ENCODE measurements around the gene OSBPL5. TPM values are rescaled to one million over a fixed set of nuclear protein-coding genes. Genes with fewer than 3 reads are reported as not detected.

OSBPL5 gene
- total and polyA plus RNA-seq, 10 donors = 5.1 to 91.2 (median 51.0) TPM

DNA sequence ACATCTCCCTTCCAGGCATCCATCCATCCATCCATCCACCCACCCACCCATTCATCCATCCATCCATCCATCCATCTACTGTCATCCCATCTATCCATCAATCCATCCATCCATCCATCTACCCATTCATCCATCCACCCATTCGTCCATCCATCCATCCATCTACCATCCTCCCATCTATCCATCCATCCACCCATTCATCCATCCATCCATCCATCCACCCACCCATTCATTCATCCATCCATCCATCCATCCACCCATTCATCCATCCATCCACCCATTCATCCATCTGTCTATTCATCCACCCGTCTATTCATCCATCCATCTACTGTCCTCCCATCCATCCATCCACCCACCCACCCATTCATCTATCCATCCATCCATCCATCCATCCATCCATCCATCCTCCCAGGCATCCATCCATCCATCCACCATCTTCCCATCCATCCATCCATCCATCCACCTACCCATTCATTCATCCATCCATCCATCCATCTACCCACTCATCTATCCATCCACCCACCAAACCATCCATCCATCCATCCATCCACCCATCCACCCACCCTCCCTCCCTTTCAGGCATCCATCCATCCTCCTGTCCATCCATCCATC lies 33.7 kb downstream of the OSBPL5 start:
- no peaks in the 10 kb centered on the region for H3K27me3 ChIP-seq (replicated peaks in 1 of 7)
- 89 to 100% (median 97%) methylated on average over 2 of the region's 2 CpGs for WGBS, 5 donors
- H3K9me3 ChIP-seq = no peaks in the 10 kb centered on the region
- H3K36me3 ChIP-seq = peaks cover 0 to 32% (median 0%) of the 10 kb centered on the region in 6 donors
- no peak for DNase-seq
- TF ChIP-seq, protein P1, sequence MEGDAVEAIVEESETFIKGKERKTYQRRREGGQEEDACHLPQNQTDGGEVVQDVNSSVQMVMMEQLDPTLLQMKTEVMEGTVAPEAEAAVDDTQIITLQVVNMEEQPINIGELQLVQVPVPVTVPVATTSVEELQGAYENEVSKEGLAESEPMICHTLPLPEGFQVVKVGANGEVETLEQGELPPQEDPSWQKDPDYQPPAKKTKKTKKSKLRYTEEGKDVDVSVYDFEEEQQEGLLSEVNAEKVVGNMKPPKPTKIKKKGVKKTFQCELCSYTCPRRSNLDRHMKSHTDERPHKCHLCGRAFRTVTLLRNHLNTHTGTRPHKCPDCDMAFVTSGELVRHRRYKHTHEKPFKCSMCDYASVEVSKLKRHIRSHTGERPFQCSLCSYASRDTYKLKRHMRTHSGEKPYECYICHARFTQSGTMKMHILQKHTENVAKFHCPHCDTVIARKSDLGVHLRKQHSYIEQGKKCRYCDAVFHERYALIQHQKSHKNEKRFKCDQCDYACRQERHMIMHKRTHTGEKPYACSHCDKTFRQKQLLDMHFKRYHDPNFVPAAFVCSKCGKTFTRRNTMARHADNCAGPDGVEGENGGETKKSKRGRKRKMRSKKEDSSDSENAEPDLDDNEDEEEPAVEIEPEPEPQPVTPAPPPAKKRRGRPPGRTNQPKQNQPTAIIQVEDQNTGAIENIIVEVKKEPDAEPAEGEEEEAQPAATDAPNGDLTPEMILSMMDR (IDR thresholded peaks at IDR 0.05 in 8 of 11, conservative IDR thresholded peaks at IDR 0.05 in 3 of 11) = no peak
- TF ChIP-seq POLR2A (IDR thresholded peaks at IDR 0.05) = no peak
- TF ChIP-seq POLR2AphosphoS5 (IDR thresholded peaks at IDR 0.05) = no peak
- intact Hi-C loops (cut with DNase I; ENCODE audit: low total_unique reads) = no loop called here
- H3K4me1 ChIP-seq = peaks cover under 1 to 62% (median 42%) of the 10 kb centered on the region in 6 donors
- no peak overlapping the region for H3K4me3 ChIP-seq
- H3K27ac ChIP-seq = no peak overlapping the region

DNA sequence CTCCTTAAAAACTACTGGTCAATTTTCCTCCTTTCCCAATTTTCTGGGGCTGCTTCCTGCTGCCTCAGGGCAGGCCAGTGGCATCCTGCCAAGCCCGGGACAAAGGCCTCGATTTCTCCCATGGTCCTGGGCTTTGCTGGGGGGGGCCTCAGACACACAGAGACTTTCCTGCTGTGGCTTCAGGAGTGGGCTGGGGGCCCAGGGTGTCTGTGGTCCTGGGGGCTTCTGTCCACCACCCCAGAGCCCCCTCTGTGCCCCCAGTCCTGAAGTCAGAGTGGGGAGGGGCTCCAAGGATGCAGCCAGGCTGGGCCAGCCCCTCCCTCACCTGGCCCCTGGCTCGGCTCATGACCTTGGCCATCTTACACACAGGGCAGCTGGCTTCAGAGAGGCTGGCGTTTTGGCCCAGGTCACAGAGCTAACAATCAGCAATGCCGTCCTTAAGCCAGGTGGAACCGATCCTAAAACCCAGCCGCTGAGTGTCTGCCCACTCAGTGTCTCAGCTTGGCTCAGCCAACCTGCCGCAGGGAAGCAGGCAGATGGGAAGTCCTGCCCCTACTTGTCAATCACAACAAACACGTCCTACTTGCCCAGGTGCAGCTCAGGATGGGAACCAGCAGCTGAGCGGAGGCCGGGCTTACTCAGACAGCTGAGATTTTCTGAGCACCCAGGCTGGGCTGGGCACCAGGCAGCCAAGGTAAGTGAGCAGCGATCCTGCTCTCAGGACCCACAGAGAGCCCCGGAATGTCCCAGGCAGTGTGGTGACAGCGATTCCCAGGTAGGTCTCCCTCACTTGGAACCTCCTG lies 34.6 kb downstream of the OSBPL5 start:
- no peak for TF ChIP-seq POLR2A (IDR thresholded peaks at IDR 0.05)
- TF ChIP-seq, protein P1 (IDR thresholded peaks at IDR 0.05 in 8 of 11, conservative IDR thresholded peaks at IDR 0.05 in 3 of 11) = no peak
- no peak for TF ChIP-seq POLR2AphosphoS5 (IDR thresholded peaks at IDR 0.05)
- intact Hi-C loops (cut with DNase I; ENCODE audit: low total_unique reads) = no loop called here

DNA sequence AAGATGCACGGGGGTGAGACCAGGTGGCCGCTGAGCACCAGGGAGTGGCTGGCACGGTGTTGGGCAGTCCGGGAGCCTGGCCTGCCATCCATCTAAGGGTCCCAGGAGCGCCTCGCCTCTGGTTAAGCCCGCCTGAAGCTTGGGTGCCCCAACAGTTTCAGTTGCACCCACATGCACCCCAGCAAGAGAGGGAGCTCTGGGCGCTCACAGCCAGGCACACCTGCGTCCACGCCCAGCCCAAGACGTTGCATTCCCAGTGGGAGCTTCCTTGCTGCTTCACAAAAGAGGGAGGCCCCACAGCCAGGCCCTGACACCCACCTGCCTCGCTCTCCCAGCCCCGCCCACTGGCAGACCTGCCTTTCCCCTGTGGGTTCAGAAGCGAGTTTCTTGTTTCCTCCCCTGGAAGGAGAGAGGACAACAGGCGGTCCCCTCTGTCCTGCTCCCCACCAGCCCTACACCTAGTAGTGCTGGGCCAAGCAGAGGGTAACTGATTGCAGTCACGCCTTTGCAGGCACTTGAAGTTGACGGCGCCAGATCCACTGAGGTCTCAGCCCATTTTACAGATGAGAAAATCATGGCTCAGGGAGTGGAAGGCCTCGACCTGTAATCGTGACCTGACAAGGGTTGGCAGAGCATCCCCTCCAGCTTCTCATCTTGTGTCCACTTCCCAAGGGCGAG lies 35.4 kb downstream of the OSBPL5 start:
- peak; percentile 66 for DNase-seq
- no peak overlapping the region for H3K27ac ChIP-seq
- H3K4me1 ChIP-seq = peaks cover 0 to 62% (median 34%) of the 10 kb centered on the region in 6 donors
- no peaks in the 10 kb centered on the region for H3K9me3 ChIP-seq
- TF ChIP-seq, protein P1 (IDR thresholded peaks at IDR 0.05 in 8 of 11, conservative IDR thresholded peaks at IDR 0.05 in 3 of 11) = no peak
- no peak for TF ChIP-seq POLR2AphosphoS5 (IDR thresholded peaks at IDR 0.05)
- no peak for TF ChIP-seq POLR2A (IDR thresholded peaks at IDR 0.05)
- H3K36me3 ChIP-seq = peaks cover 0 to 41% (median 0%) of the 10 kb centered on the region in 6 donors
- intact Hi-C loops (cut with DNase I; ENCODE audit: low total_unique reads) = no loop called here
- WGBS, 5 donors = 76 to 86% (median 81%) methylated on average over 13 to 21 of the region's 21 CpGs
- no peaks in the 10 kb centered on the region for H3K27me3 ChIP-seq (replicated peaks in 1 of 7)
- H3K4me3 ChIP-seq = no peak overlapping the region

More for the DNA sequence above, 34.6 kb downstream of the OSBPL5 start:
- Histone ChIP-seq H3K9me3 (no peaks in the 10 kb centered on the region), H3K27me3 (replicated peaks in 1 of 7) (no peaks in the 10 kb centered on the region), H3K4me3 (no peak overlapping the region), H3K36me3 (peaks cover 0 to 40% (median 0%) of the 10 kb centered on the region in 6 donors), H3K4me1 (peaks cover 0 to 62% (median 38%) of the 10 kb centered on the region in 6 donors), H3K27ac (no peak overlapping the region)
- DNase-seq = peak; percentile 54
- 68 to 87% (median 84%) methylated on average over 7 to 14 of the region's 14 CpGs for WGBS, 5 donors
